Tongue (tissue), 2 donors: Measurements from ENCODE around the gene MUC16. TPM values are rescaled to one million over a fixed set of nuclear protein-coding genes. Genes with fewer than 3 reads are reported as not detected.

Source experiments
- DNase-seq: peaks from one replicate; pipeline ENCODE4 v3.0.0-alpha.2; 2015
- total RNA-seq: library from RNA; depleted of rRNA; stranded (reverse); fragments of >200 nt; gene quantifications from one replicate; pipeline ENCODE4 v1.2.3, GENCODE V29; 2014

The MUC16 gene
- total RNA-seq, 1 donor from 2014 or later, result 1.1 TPM

- DNase-seq, result no peak
These were observed 1.5 kb downstream of the MUC16 start for GRCh38 chr19:9008667-9009066.

- no peak for DNase-seq
These were observed 9.3 kb downstream of the MUC16 start for GRCh38 chr19:9000933-9001332.

GRCh38 chr19:8988204-8988603 lies 22.0 kb downstream of the MUC16 start:
- DNase-seq, result no peak

- DNase-seq, result no peak
These were observed 23.9 kb downstream of the MUC16 start for GRCh38 chr19:8986296-8986695.

- DNase-seq, result peak; percentile 4
These were observed 36.6 kb downstream of the MUC16 start for GRCh38 chr19:8973501-8974091.

GRCh38 chr19:8965887-8966286 lies 44.3 kb downstream of the MUC16 start:
- no peak for DNase-seq

Other genes starting within 250 kb of the MUC16 start
- gene ZNF558, start 178.1 kb downstream of the MUC16 start, total RNA-seq, result 31.5 TPM
- gene MBD3L1, start 178.0 kb downstream of the MUC16 start, total RNA-seq, result not detected
- gene OR1M1, start 76.7 kb upstream of the MUC16 start, total RNA-seq, result not detected
- not detected for gene OR7G2, start 97.1 kb upstream of the MUC16 start, total RNA-seq
- gene OR7G1, start 105.4 kb upstream of the MUC16 start, total RNA-seq, result not detected
- not detected for gene OR7G3, start 116.5 kb upstream of the MUC16 start, total RNA-seq
- gene ZNF317, start 130.0 kb upstream of the MUC16 start, total RNA-seq, result 23.0 TPM
- not detected for gene OR7D2, start 168.6 kb upstream of the MUC16 start, total RNA-seq
- not detected for gene OR7D4, start 209.2 kb upstream of the MUC16 start, total RNA-seq
- gene OR7E24, start 240.5 kb upstream of the MUC16 start, total RNA-seq, result not detected